K562 (cell line): ENCODE measurements around the gene UPP1. TPM values are rescaled to one million over a fixed set of nuclear protein-coding genes. Genes with fewer than 3 reads are reported as not detected.

Experiments used
- ATAC-seq: fragments of 200-7000 bp; cut with Tn5 transposase; 3 replicates; pipeline ENCODE4 v1.9.1; 2020; ENCODE audit warnings: moderate library complexity
- BruUV-seq: library from RNA; stranded (reverse); fragments of 400-500 nt; replicated peaks from 2 replicates; lab custom pipeline; 2021; lab: Mats Ljungman, UMichigan
- CTCF ChIA-PET: fragments of 300-600 bp; formaldehyde crosslinking; extraction: SDS; loops from one replicate; lab custom pipeline; 2021; ENCODE audit warnings: low intra/inter-chr PET ratio; lab: Yijun Ruan, JAX
- POLR2A ChIA-PET: fragments of 300-600, 350-650 bp; sonication (Branson Sonifier 250); formaldehyde crosslinking; extraction: SDS; loops from one replicate; lab custom pipeline; 2021; ENCODE audit warnings: antibody characterized with exemption, inconsistent platforms; lab: Yijun Ruan, JAX
- DNase-seq, 4 experiments: peaks; one replicate each; pipeline versions ENCODE4 v3.0.0 to v3.0.0-alpha.2; 2011 to 2018; ENCODE audit warnings: low spot score in 3 of 4, mixed read lengths in 3 of 4; ENCODE audit errors: extremely low read depth in 1 of 4
- FAIRE-seq: peaks from 2 replicates; lab custom pipeline; 2011; peaks lifted over from hg19 to GRCh38; lab: Jason Lieb, UNC
- H2AFZ ChIP-seq: 2 replicates; pipeline ENCODE4 v1.6.0; 2011; ENCODE audit warnings: low read depth, low read length, control low read depth, inconsistent platforms
- H3K27ac ChIP-seq: fragments of 200-600 bp; 3 replicates; pipeline ENCODE4 v1.8.0; 2011; ENCODE audit warnings: low read depth, mild to moderate bottlenecking, control low read depth, inconsistent platforms, low read length, moderate library complexity, mixed read lengths; ENCODE audit errors: extremely low read depth
- H3K27me3 ChIP-seq, 2 experiments: fragments of 300-600 bp in 1 of 2; 2 replicates in 1 of 2; 3 replicates in 1 of 2; pipeline versions ENCODE4 v1.6.0 to v1.8.0; 2011; ENCODE audit warnings: inconsistent platforms in 2 of 2, low read length in 2 of 2, mild to moderate bottlenecking in 1 of 2, mixed read lengths in 1 of 2, moderate library complexity in 1 of 2; ENCODE audit not compliant: control insufficient read depth in 2 of 2, insufficient read depth in 2 of 2
- H3K36me3 ChIP-seq: fragments of 300-600 bp; 3 replicates; pipeline ENCODE4 v1.8.0; 2011; ENCODE audit warnings: mild to moderate bottlenecking, low read length, inconsistent platforms; ENCODE audit not compliant: control insufficient read depth, insufficient read depth
- H3K4me1 ChIP-seq, 2 experiments: fragments of 200-600 bp in 1 of 2; replicated peaks in 1 of 2; 2 replicates in 1 of 2; 3 replicates in 1 of 2; pipeline versions ENCODE4 v1.5.1 to v1.8.0; 2011; ENCODE audit warnings: inconsistent platforms in 2 of 2, low read length in 2 of 2, mild to moderate bottlenecking in 1 of 2, mixed read lengths in 1 of 2, moderate library complexity in 1 of 2; ENCODE audit not compliant: control insufficient read depth in 2 of 2, insufficient read depth in 2 of 2
- H3K4me2 ChIP-seq: 2 replicates; pipeline ENCODE4 v1.6.1; 2011; ENCODE audit warnings: low read length, control low read depth, inconsistent platforms, mixed read lengths; ENCODE audit not compliant: insufficient read depth
- H3K4me3 ChIP-seq: fragments of 200-600 bp; sonication (generic), shearing (Covaris generic); 2 replicates; pipeline ENCODE4 v1.5.1; 2016; ENCODE audit warnings: control low read depth, inconsistent platforms
- H3K79me2 ChIP-seq: fragments of 200-600 bp; 3 replicates; pipeline ENCODE4 v1.8.0; 2011; ENCODE audit warnings: low read length, inconsistent platforms; ENCODE audit not compliant: control insufficient read depth, insufficient read depth
- H3K9ac ChIP-seq, 2 experiments: 2 replicates each; pipeline versions ENCODE4 v1.6.0 to v1.6.1; 2011; ENCODE audit warnings: low read depth in 2 of 2, low read length in 2 of 2, control low read depth in 1 of 2, inconsistent platforms in 1 of 2, mild to moderate bottlenecking in 1 of 2, mixed read lengths in 1 of 2; ENCODE audit not compliant: insufficient read depth in 1 of 2
- H3K9me1 ChIP-seq: one replicate; pipeline ENCODE4 v1.6.0; 2011; ENCODE audit warnings: inconsistent platforms, mild to moderate bottlenecking, low read length, moderate library complexity; ENCODE audit not compliant: control insufficient read depth, insufficient read depth
- H3K9me3 ChIP-seq: replicated peaks from 2 replicates; pipeline ENCODE4 v1.5.1; 2011; ENCODE audit warnings: low read depth, low read length, inconsistent platforms; ENCODE audit not compliant: control insufficient read depth, insufficient read depth
- H4K20me1 ChIP-seq: replicated peaks from 2 replicates; pipeline ENCODE4 v1.6.1; 2011; ENCODE audit warnings: low read length, inconsistent platforms, mixed read lengths; ENCODE audit not compliant: control insufficient read depth, insufficient read depth
- COPS2 ChIP-seq: fragments of 450-650 bp; conservative IDR thresholded peaks from 2 replicates; pipeline ENCODE4 v1.6.1; 2016; ENCODE audit warnings: mild to moderate bottlenecking, moderate library complexity
- CREB1 ChIP-seq, 2 experiments: sonication (generic) in 1 of 2; formaldehyde crosslinking in 1 of 2; IDR thresholded peaks; 2 replicates each; pipeline versions ENCODE4 v1.6.1 to v1.8.0; 2012 to 2022; ENCODE audit warnings: inconsistent platforms in 1 of 2, mild to moderate bottlenecking in 1 of 2, missing genetic modification reagents in 1 of 2, moderate library complexity in 1 of 2
- FOXJ2 ChIP-seq: fragments of 200-800 bp; sonication (Bioruptor generic); IDR thresholded peaks from 2 replicates; pipeline ENCODE4 v1.6.1; 2016; ENCODE audit warnings: missing genetic modification characterization, missing compliant biosample characterization
- GABPB1 ChIP-seq: sonication (generic); formaldehyde crosslinking; IDR thresholded peaks from 2 replicates; pipeline ENCODE4 v1.8.0; 2022; ENCODE audit warnings: mild to moderate bottlenecking, missing genetic modification reagents
- MCM7 ChIP-seq, 2 experiments: fragments of 450-650 bp; IDR thresholded peaks; 2 replicates each; pipeline ENCODE4 v1.6.1; 2016 to 2018
- NCOA1 ChIP-seq: fragments of 450-650 bp; IDR thresholded peaks from 2 replicates; pipeline ENCODE4 v1.6.1; 2016; ENCODE audit warnings: low read depth
- PPARD ChIP-seq: fragments of 250-450 bp; sonication (Bioruptor Pico); IDR thresholded peaks from 2 replicates; pipeline ENCODE4 v1.8.0; 2022; ENCODE audit warnings: inconsistent platforms, mild to moderate bottlenecking, moderate library complexity
- RFX7 ChIP-seq: fragments of 250-450 bp; sonication (Bioruptor Pico); IDR thresholded peaks from 2 replicates; pipeline ENCODE4 v1.5.1; 2021; ENCODE audit warnings: mild to moderate bottlenecking
- SOX6 ChIP-seq: fragments of 450-650 bp; IDR thresholded peaks from 2 replicates; pipeline ENCODE4 v1.6.1; 2014; ENCODE audit warnings: mild to moderate bottlenecking
- TOE1 ChIP-seq, 2 experiments: fragments of 450-650 bp in 1 of 2; sonication (generic) in 1 of 2; formaldehyde crosslinking in 1 of 2; IDR thresholded peaks; 2 replicates each; pipeline versions ENCODE4 v1.7.1 to v1.8.0; 2016 to 2022; ENCODE audit warnings: borderline replicate concordance in 2 of 2, mild to moderate bottlenecking in 2 of 2, antibody characterized with exemption in 1 of 2, inconsistent platforms in 1 of 2, low read depth in 1 of 2, missing genetic modification reagents in 1 of 2, moderate library complexity in 1 of 2
- WGBS: fragments of 100-300 bp; shearing (Covaris generic); methylation state at CpG from one replicate; pipeline ENCODE4 v1.1.6; 2016; ENCODE audit warnings: low coverage, mixed read lengths; ENCODE audit not compliant: insufficient coverage; ENCODE audit errors: missing lambda C conversion rate; 5-methylcytosine and 5-hydroxymethylcytosine counted together
- in situ Hi-C: fragments of 300-500 bp; cut with MboI; formaldehyde crosslinking; loops from 4 replicates; pipeline ENCODE4 v1.15.0; 2018; ENCODE audit warnings: inconsistent platforms, mixed read lengths
- intact Hi-C: fragments of 100-400 bp; cut with micrococcal nuclease; formaldehyde crosslinking; loops from 2 replicates; pipeline ENCODE4 v1.14.2; 2022
- polyA plus RNA-seq, 8 experiments: library from polyadenylated mRNA; depleted of rRNA in 4 of 8; stranded (reverse) in 5 of 8; unstranded in 3 of 8; fragments of >200 nt; fragmentation: Nextera tagmentation in 2 of 8; fragmentation: Illumina TruSeq in 1 of 8; extraction: Ambion mirVana in 2 of 8; extraction: Trizol in 1 of 8; gene quantifications; 2 replicates each; pipeline versions ENCODE4 v1.2.1 to v1.2.3, GENCODE V29; 2011 to 2014; ENCODE audit warnings: inconsistent platforms in 1 of 8, missing spikeins in 1 of 8
- total RNA-seq, 7 experiments: library from RNA; depleted of rRNA in 6 of 7; stranded (reverse); fragments of >200 nt in 6 of 7; fragmentation: Illumina TruSeq in 2 of 7; extraction: Trizol in 2 of 7; gene quantifications; 2 replicates each; pipeline versions ENCODE4 v1.2.1 to v1.2.3, GENCODE V29; 2011 to 2021; ENCODE audit warnings: low replicate concordance in 1 of 7
- TF ChIP-seq, protein P1 (sequence below): fragments of 250-450 bp; sonication (Bioruptor Pico); IDR thresholded peaks from 2 replicates; pipeline ENCODE4 v1.4.0; 2020
- TF ChIP-seq, protein P2 (sequence below): fragments of 450-650 bp; IDR thresholded peaks from one replicate; pipeline ENCODE4 v1.6.1; 2018; ENCODE audit warnings: mild to moderate bottlenecking, moderate library complexity; ENCODE audit not compliant: partially characterized antibody

UPP1 gene
- total and polyA plus RNA-seq, 9 of the 15 experiments (the other 6 are each of a cell fraction or from before 2014, with no cell fraction given) = 0.38 to 2.4 (median 0.61) TPM

DNA sequence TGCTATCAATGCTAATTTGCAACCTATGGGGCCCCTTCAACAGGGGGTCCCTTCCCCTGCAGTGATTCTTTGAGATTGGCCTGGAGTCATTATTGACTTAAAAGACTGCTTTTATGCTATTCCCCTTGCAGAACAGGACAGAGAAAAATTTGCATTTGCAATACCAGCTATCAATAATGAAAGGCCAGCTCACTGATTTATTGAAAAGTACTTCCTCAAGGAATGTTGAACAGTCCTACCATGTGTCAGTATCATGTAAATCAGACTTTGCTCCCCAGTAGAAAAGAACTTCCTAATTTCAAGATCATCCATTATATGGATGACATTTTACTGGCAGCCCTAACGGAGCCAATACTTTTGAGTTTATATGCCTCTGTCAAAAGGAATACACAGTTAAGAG lies 52.5 kb downstream of the UPP1 start (continued):
- TF ChIP-seq CREB1 (IDR thresholded peaks at IDR 0.05) (no peak), CREB1 (CRISPR knock-in tag; IDR thresholded peaks at IDR 0.05) (no peak), PPARD (CRISPR knock-in tag) (no peak)

DNA sequence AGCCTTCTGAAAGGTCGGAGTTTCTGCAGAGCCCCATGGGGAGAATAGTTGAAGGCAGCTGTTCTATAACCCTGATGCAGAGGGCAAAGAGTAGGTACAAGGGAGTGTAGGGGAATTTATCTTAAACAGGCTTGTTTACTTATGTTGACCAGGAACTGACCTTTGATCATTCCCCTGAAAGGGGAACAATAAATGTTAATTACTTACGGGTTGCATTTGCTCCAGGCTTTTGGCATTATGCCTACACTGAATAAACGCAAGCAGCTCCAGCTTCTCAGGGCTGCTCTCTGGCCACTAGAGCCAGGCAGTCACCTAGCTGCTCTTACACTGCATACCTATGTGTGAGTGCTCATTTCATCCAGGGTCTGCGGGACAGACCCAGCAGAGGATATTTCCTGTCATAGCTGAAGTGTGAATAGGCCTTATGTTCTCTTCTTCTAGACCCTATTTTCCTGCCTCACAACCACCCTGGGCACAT lies 55.3 kb downstream of the UPP1 start:
- no peak for FAIRE-seq
- CTCF ChIA-PET = no interaction called here

More for the DNA sequence above, 55.3 kb downstream of the UPP1 start:
- H3K79me2 ChIP-seq = no peaks in the 10 kb centered on the region
- no peak for DNase-seq
- in situ Hi-C loops (no loop called here), intact Hi-C loops (no loop called here)
- H3K27me3 ChIP-seq = no peaks in the 10 kb centered on the region
- no peak overlapping the region for H3K9ac ChIP-seq
- no peaks in the 10 kb centered on the region for H4K20me1 ChIP-seq
- no peak overlapping the region for H3K27ac ChIP-seq
- no peaks in the 10 kb centered on the region for H3K4me1 ChIP-seq
- H3K4me2 ChIP-seq = no peak overlapping the region
- BruUV-seq = no TSS peak
- H3K4me3 ChIP-seq = no peak overlapping the region
- H3K36me3 ChIP-seq = no peaks in the 10 kb centered on the region
- H3K9me1 ChIP-seq = no peaks in the 10 kb centered on the region
- no peak overlapping the region for H2AFZ ChIP-seq
- WGBS = 0% methylated on average over 4 of the region's 4 CpGs
- ATAC-seq = no peak
- POLR2A ChIA-PET = interaction anchor here (0.7 kb wide), 1 partner anchor 368 kb away, joined by 3 read pairs; no protein-coding TSS in a partner anchor
- TF ChIP-seq SOX6 = no peak
- no peak for TF ChIP-seq NCOA1
- TF ChIP-seq RFX7 (CRISPR knock-in tag) = no peak
- TF ChIP-seq COPS2 = no peak
- TF ChIP-seq FOXJ2 (tag) = no peak
- TF ChIP-seq GABPB1 = no peak
- no peak for TF ChIP-seq TOE1 (IDR thresholded peaks at IDR 0.05; ENCODE audit: borderline replicate concordance)
- TF ChIP-seq TOE1 (CRISPR knock-in tag; IDR thresholded peaks at IDR 0.05; ENCODE audit: borderline replicate concordance, low read depth) = no peak
- TF ChIP-seq, protein P1, sequence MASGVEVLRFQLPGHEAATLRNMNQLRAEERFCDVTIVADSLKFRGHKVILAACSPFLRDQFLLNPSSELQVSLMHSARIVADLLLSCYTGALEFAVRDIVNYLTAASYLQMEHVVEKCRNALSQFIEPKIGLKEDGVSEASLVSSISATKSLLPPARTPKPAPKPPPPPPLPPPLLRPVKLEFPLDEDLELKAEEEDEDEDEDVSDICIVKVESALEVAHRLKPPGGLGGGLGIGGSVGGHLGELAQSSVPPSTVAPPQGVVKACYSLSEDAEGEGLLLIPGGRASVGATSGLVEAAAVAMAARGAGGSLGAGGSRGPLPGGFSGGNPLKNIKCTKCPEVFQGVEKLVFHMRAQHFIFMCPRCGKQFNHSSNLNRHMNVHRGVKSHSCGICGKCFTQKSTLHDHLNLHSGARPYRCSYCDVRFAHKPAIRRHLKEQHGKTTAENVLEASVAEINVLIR (CRISPR knock-in tag) = no peak
- TF ChIP-seq MCM7 (IDR thresholded peaks at IDR 0.05) = no peak
- TF ChIP-seq, protein P2, sequence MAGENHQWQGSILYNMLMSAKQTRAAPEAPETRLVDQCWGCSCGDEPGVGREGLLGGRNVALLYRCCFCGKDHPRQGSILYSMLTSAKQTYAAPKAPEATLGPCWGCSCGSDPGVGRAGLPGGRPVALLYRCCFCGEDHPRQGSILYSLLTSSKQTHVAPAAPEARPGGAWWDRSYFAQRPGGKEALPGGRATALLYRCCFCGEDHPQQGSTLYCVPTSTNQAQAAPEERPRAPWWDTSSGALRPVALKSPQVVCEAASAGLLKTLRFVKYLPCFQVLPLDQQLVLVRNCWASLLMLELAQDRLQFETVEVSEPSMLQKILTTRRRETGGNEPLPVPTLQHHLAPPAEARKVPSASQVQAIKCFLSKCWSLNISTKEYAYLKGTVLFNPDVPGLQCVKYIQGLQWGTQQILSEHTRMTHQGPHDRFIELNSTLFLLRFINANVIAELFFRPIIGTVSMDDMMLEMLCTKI = no peak
- no peaks in the 10 kb centered on the region for H3K9me3 ChIP-seq
